NCI-H2029 (cell line): Measurements from ENCODE around the gene CRYBG1.
"Not testable (repeated sequence)": the region's sequence is repeated elsewhere in the genome, so short reads cannot be mapped to it uniquely, and the experiment has no call there.

Source experiments
- DNase-seq: peaks from one replicate; lab custom pipeline; 2025; lab: John Stamatoyannopoulos, UW

Gene CRYBG1

DNA sequence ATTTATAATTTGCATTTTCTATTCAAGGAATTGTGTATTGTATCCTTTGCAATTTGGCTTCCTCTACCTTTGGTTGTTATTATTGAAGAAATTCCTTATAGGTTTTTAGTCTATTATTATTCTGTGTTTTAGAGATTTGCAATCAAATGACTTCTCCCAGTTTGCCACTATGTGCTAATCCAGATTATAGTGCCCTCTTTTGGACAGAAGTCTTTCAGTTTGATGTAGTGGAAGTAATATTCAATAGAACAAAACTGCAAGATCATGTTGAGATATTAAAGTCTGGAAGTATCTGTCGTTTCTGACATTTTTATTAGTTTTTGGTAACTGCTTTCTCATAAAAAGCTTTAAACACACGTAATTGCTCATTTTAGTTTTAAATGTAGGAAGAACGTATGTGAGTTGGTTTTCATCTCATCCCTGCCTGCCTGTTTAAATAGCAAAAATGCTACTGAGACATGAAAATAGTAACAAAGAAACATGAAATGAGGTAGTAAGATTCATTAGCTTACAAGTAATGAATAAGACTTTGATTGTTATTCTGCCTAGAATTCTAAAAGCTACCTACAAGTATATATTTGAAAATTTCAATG is 195.9 kb downstream of the CRYBG1 start:
- DNase-seq: no peak

DNA sequence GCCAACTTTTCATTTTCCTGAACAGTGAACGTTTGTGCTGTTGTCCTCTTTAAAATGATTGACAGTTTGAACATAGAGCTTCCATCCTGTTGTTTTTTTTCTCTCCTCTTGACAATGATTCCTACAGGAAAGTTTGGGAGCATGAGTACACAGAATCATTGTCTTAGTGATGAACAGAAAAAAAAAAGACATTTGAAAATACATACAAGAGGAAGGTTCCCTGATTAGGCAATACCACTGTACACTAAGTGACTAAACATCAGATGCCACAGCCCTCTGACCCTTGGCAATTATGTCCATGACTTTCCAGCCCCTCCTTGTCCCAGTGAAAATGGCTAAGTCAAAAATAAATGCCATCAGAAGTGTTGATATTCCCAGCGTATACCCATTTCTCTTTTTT is 197.3 kb downstream of the CRYBG1 start:
- no peak for DNase-seq

DNA sequence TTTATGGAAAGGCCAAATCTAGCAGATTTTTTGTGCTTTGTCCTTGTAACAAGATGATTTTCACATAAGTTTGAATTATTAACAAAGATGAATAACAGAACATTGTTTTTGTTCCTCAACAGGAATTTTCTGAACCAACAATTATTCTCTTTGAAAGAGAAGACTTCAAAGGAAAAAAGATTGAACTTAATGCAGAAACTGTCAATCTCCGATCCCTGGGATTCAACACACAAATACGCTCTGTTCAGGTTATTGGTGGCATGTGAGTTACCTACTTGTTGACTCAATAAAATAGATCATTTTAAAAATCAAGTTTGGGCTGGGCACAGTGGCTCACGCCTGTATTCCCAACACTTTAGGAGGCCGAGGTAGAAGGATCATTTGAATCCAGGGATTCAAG is 197.8 kb downstream of the CRYBG1 start:
- DNase-seq: no peak

GRCh38 chr6:106559659-106560058 is 199.1 kb downstream of the CRYBG1 start:
- not testable (repeated sequence) for DNase-seq

GRCh38 chr6:106560996-106561685 is 200.6 kb downstream of the CRYBG1 start:
- DNase-seq: no peak

DNA sequence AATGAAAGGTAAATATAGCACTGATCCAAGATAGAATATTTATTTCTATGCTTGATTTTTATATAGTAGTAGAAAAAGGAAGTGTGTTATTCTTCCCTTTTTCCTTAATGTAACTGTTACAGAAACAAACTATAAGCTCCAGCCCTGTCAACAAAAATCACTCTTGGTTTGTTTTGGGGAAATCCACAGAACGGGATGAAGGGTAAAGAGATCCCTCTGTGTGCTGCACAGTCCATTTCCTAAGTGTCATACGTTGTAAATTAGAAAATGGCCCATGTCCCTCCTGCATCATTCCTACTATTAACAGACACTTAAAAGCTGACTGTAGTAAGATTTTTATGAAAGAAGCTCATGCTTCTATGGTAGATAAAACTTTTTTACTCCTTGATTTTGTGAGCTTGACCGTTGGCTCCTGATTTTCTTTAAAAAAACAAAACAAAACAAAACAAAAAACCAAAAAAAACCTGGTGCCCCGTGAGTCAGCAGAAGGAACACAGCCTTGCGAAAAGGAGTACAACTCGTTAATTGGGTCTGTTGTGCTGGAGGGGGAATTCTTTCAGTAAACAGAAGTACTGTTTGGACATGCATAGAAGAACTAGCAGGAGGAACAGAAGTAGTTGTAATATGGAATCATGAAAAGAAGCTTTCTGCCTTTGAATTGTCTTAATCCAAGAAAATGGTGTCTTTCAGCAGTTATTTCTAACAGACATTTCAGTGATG is 201.3 kb downstream of the CRYBG1 start:
- DNase-seq: no peak

GRCh38 chr6:106563614-106564013 is 203.1 kb downstream of the CRYBG1 start:
- DNase-seq: no peak

- no peak for DNase-seq
Observed at GRCh38 chr6:106564476-106564875, 204.0 kb downstream of the CRYBG1 start.

DNA sequence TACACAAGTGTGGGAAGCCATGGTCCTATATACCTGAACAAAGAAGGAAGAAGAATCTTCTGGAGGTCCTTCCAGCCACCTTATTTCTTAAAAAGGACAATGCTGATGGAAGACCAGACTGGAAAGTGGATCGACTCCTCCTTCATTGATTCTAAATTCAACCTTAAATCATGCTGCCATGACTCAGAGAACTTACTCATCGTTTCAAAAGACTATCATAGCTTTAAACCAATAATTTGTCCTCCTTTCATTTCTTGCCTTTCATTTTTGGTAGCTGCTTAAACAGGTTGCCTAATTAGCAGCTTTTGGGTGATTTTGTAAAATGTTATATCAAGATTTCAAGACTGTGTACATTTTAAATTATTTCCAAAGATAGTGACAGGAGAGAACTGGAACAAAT is 208.0 kb downstream of the CRYBG1 start:
- DNase-seq: no peak

- DNase-seq: no peak
Observed at GRCh38 chr6:106569428-106569827, 208.9 kb downstream of the CRYBG1 start.

- DNase-seq: no peak
Observed at GRCh38 chr6:106572436-106572835, 211.9 kb downstream of the CRYBG1 start.

DNA sequence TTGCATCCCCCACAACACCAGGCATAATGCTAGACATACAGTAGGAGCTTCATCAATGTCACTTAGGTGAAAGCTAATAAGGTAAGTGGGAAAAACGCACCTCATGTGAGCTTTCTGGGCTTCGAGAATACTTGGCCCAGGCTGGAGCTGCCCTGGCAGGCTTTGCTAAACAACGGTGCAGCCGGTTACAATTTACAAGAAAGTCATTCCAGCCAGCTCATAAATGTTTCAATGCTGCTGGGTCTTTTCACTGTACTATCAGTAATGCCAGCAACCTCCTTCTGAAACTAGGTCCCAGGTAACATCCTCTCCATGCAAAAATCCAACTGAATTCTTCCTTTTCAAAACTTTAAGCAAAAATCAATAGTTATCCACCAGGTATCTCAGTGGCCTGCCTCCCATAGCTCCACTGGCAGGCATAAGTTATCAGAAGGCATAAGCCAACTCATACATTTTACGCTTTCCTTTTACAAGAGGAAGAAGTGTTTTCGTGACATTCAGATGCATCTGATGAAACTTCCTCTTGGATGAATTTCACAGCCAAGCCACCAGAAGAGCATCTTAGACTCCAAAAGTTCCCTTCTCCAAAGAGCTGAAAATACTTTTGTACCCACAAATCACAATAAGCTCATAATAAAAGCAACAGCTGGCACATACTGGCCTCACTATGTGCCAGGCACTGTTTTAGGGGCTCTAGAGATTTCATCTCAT is 212.5 kb downstream of the CRYBG1 start:
- no peak for DNase-seq

- DNase-seq: no peak
Observed at GRCh38 chr6:106574741-106575458, 214.4 kb downstream of the CRYBG1 start.

- no peak for DNase-seq
Observed at GRCh38 chr6:106579281-106579680, 218.8 kb downstream of the CRYBG1 start.

DNA sequence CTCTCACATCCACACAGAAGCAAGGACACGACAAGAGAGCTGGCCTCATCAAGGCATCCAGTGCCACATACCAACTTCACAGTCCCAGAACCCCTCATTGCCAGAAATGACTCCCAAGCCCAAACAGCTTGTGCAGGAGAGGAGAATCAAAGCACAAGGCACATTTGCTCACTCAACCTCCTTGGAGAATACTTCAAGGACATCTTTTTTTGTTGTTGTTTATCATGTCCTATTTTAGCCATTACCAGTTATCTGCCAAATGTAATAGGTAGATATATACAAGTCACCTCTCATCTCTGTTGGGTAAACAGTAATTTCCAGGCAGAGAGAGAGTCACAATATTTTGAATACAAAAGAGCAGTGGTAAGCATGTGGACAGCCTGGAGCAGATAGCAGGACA is 221.0 kb downstream of the CRYBG1 start:
- DNase-seq: no peak

DNA sequence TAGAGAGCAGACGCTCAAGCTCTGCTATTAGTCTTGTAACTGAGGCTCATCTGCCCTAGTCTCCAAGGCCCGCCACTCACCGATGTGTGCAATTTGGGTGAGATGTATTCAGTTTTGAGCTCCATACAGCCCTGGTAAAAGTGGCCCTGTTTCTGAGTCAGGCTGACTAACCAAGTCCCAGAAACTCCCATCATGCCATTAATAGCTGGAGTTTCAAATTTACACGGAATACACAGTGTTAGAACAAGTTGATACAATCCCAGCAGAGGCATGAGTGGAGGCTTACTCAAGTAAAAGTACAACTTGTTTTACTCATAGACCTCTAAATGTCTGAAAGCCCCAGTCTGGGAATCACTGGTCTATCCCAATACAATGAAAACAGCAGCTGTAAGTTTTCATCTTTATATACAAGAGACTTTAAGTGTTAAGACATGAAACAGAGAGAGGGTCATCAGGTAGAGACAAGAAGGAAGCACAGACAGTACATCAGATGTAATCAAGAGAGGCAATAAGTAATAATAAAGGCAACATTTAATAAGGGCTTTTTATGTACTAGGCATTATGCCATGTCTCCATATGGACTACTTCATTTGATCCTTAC is 226.4 kb downstream of the CRYBG1 start:
- DNase-seq: no peak

GRCh38 chr6:106588937-106589336 is 228.4 kb downstream of the CRYBG1 start:
- not testable (repeated sequence) for DNase-seq

- DNase-seq: no peak
Observed at GRCh38 chr6:106591111-106591825, 230.8 kb downstream of the CRYBG1 start.

DNA sequence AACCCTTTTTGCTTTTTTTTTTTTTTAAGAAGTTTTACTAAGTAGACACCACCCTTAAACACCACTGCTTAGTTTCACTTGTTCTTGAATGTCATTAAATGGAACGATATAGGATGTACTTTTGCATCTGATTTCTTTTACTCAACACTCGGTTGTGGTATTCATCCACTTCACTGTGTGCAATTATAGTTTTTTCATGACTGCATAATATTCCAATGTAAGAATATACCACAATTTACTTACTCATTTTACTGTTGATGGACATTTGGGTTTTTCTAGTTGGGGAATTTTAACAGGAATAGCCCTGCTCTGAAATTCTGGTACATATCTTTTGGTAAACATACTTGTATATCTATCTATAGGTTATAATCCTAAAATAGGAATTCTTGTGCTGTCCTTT is 238.9 kb downstream of the CRYBG1 start:
- DNase-seq: no peak

DNA sequence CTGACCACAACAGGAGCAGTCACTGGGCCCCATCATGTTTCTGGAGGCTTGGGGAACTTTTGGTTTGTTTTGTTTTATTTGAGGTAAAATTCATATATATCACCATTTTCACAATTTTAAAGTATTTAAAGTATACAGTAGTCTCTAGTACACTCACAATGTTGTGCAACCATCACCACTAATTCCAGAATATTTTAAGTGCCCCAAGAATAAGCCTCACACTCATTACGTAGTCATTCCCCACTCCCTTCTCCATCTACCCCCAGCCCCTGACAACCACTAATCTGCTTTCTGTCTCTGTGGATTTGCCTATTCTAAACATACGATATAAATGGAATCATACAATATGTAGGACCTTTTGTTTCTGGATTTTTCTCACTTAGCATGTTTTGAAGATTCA is 239.8 kb downstream of the CRYBG1 start:
- DNase-seq: no peak

DNA sequence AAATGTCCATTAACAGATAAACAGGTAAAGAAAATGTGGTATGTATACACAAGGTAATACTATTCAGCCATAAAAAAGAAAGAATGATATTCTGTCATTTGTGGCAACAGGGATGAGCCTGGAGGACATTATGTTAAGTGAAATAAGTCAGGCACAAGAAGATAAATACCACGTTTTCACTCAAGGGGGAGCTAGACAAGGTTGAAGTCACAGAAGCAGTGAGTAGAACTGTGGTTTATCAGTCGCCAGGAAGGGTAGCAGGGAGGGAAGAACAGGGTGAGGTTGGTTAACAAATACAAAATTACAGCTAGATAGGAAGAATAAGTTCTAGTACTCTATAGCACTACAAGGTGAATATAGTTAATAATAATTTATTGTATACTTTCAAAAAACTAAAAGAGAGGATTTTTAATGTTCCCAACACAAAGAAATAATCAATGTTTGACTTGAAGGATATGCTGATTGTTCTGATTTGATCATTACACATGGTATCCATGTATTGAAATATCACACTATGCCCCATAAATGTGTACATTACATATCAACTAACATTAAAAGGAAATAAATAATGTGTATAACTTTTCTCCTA is 247.7 kb downstream of the CRYBG1 start:
- DNase-seq: peak; percentile 29
